Neuron (in vitro differentiated cells): Measurements from ENCODE around the gene KIAA1143.

ENCODE experiments used
- H2AFZ ChIP-seq: one replicate; pipeline ENCODE4 v1.6.1; 2013; ENCODE audit warnings: low read depth, mild to moderate bottlenecking, inconsistent platforms, low read length, moderate library complexity
- H3K27me3 ChIP-seq: one replicate; pipeline ENCODE4 v1.6.1; 2013; ENCODE audit warnings: low read length; ENCODE audit not compliant: insufficient read depth
- H3K36me3 ChIP-seq: one replicate; pipeline ENCODE4 v1.6.1; 2013; ENCODE audit warnings: low read length; ENCODE audit not compliant: insufficient read depth
- H3K4me1 ChIP-seq: one replicate; pipeline ENCODE4 v1.6.1; 2013; ENCODE audit warnings: low read length; ENCODE audit not compliant: insufficient read depth
- H3K4me3 ChIP-seq: 2 replicates; pipeline ENCODE4 v1.5.1; 2013; ENCODE audit warnings: mild to moderate bottlenecking, low read length, moderate library complexity
- H3K9me3 ChIP-seq: one replicate; pipeline ENCODE4 v1.6.1; 2013; ENCODE audit warnings: low read length

Gene KIAA1143

GRCh38 chr3:44761424-44762169 lies at the start of gene KIAA1143, which contains the start of gene KIF15:
TSS of gene KIAA1143 (minus strand) at chr3:44761619. CDS start at chr3:44761602, 17 bp downstream.
TSS of gene KIF15 (plus strand) at chr3:44761794. CDS start at chr3:44761866, 72 bp downstream.
- H3K36me3 ChIP-seq = peaks cover 36% of the 10 kb centered on the region
- H2AFZ ChIP-seq = peak within 1 kb of the TSS; percentile 95
- H3K27me3 ChIP-seq = no peaks in the 10 kb centered on the region
- H3K4me1 ChIP-seq = peaks cover 3% of the 10 kb centered on the region
- H3K4me3 ChIP-seq = peak within 1 kb of the TSS; percentile 77
- peaks cover 44% of the 10 kb centered on the region for H3K9me3 ChIP-seq

DNA sequence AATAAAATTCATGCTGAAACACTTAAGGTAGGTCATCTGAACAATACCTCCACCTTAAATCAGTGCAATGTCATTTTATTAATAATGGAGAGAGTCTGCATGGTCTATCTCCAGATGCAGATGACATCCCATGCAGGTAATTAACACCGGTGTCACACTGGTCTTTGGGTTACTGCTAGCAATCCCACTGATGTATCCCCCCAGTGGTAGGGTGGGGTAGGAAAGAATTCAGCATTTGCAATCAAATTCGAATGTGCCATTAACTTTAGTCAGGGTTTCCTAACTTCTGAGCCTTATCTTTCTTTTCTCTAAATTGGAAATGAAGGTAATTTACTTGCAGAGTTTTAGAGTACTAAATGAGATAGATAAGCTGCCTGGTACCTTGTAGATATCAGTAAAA lies 44.5 kb upstream of the KIAA1143 start:
- Histone ChIP-seq H2AFZ (no peak overlapping the region), H3K4me1 (no peaks in the 10 kb centered on the region), H3K27me3 (no peaks in the 10 kb centered on the region), H3K9me3 (no peaks in the 10 kb centered on the region), H3K4me3 (no peak overlapping the region), H3K36me3 (peaks cover 69% of the 10 kb centered on the region)

- H3K36me3 ChIP-seq = peaks cover 73% of the 10 kb centered on the region
- no peaks in the 10 kb centered on the region for H3K9me3 ChIP-seq
- no peaks in the 10 kb centered on the region for H3K4me1 ChIP-seq
- no peaks in the 10 kb centered on the region for H3K27me3 ChIP-seq
- no peak overlapping the region for H2AFZ ChIP-seq
- no peak overlapping the region for H3K4me3 ChIP-seq
Measured at GRCh38 chr3:44803298-44803697, 41.9 kb upstream of the KIAA1143 start.

GRCh38 chr3:44802011-44802410 lies 40.6 kb upstream of the KIAA1143 start:
- peaks cover 78% of the 10 kb centered on the region for H3K36me3 ChIP-seq
- no peak overlapping the region for H3K4me3 ChIP-seq

GRCh38 chr3:44795197-44795596 lies 33.8 kb upstream of the KIAA1143 start:
- Histone ChIP-seq H3K4me3 (no peak overlapping the region), H2AFZ (no peak overlapping the region), H3K27me3 (no peaks in the 10 kb centered on the region), H3K36me3 (peaks cover 67% of the 10 kb centered on the region), H3K4me1 (no peaks in the 10 kb centered on the region), H3K9me3 (no peaks in the 10 kb centered on the region)

More at GRCh38 chr3:44802011-44802410, 40.6 kb upstream of the KIAA1143 start:
- H3K9me3 ChIP-seq = no peaks in the 10 kb centered on the region
- H3K4me1 ChIP-seq = no peaks in the 10 kb centered on the region
- H3K27me3 ChIP-seq = no peaks in the 10 kb centered on the region
- H2AFZ ChIP-seq = no peak overlapping the region

DNA sequence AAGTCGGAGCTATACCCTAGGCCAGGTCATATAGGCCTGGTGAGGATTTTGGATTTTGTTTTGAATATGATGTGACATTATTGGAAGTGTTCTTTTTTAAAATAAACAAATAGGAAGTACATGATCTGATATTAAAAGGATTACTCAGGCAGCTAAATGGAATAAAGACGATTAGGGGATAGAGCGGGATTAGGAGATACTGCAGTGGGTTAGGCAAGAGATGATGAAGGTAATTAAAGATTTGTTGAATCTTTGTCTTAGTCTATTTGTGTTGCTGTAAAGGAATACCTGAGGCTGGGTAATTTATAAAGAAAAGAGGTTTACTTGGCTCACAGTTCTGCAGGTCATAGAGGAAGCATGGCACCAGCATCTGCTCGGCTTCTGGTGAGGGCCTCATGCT lies 21.5 kb upstream of the KIAA1143 start:
- H3K4me3 ChIP-seq = no peak overlapping the region
- H3K4me1 ChIP-seq = no peaks in the 10 kb centered on the region
- peaks cover 58% of the 10 kb centered on the region for H3K36me3 ChIP-seq
- no peak overlapping the region for H2AFZ ChIP-seq
- no peaks in the 10 kb centered on the region for H3K27me3 ChIP-seq
- peaks cover 9% of the 10 kb centered on the region for H3K9me3 ChIP-seq

- Histone ChIP-seq H3K4me3 (no peak overlapping the region), H3K27me3 (no peaks in the 10 kb centered on the region), H3K4me1 (no peaks in the 10 kb centered on the region), H2AFZ (no peak overlapping the region), H3K9me3 (peaks cover 41% of the 10 kb centered on the region), H3K36me3 (peaks cover 23% of the 10 kb centered on the region)
Measured at GRCh38 chr3:44772099-44772442, 10.7 kb upstream of the KIAA1143 start.

- H3K9me3 ChIP-seq = peaks cover 42% of the 10 kb centered on the region
- H3K4me3 ChIP-seq = no peak overlapping the region
Measured at GRCh38 chr3:44771424-44772098, 10.1 kb upstream of the KIAA1143 start.

GRCh38 chr3:44764248-44764647 lies 2.8 kb upstream of the KIAA1143 start:
- Histone ChIP-seq H3K27me3 (no peaks in the 10 kb centered on the region), H3K4me3 (no peak overlapping the region), H3K4me1 (peaks cover 3% of the 10 kb centered on the region), H2AFZ (no peak overlapping the region), H3K9me3 (peaks cover 32% of the 10 kb centered on the region), H3K36me3 (peaks cover 23% of the 10 kb centered on the region)

More at GRCh38 chr3:44771424-44772098, 10.1 kb upstream of the KIAA1143 start:
- H3K27me3 ChIP-seq = no peaks in the 10 kb centered on the region
- peaks cover 20% of the 10 kb centered on the region for H3K36me3 ChIP-seq
- H2AFZ ChIP-seq = no peak overlapping the region
- H3K4me1 ChIP-seq = no peaks in the 10 kb centered on the region

DNA sequence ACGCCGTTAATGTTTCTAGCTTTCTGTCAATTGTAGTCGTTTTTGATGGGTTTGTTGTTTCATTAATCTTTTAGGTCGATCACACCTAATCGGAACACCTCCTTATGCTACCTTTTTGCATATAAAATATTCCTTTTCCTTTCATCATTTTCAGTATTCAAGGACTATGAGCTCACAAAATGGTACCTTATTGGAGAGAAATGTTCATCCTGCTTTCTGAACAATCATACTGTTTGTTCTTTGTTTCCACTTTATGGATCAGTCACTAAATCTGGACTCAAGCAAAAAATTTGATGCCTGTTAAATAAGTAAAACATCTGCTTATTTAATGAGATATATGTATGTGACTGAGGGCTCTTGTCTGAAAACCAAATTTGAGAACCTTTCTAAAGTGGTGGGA lies 1.3 kb upstream of the KIAA1143 start:
- Histone ChIP-seq H3K36me3 (peaks cover 32% of the 10 kb centered on the region), H3K4me3 (peak overlapping the region; percentile 77), H3K9me3 (peaks cover 39% of the 10 kb centered on the region), H3K4me1 (peaks cover 3% of the 10 kb centered on the region), H2AFZ (peak overlapping the region; percentile 95), H3K27me3 (no peaks in the 10 kb centered on the region)

DNA sequence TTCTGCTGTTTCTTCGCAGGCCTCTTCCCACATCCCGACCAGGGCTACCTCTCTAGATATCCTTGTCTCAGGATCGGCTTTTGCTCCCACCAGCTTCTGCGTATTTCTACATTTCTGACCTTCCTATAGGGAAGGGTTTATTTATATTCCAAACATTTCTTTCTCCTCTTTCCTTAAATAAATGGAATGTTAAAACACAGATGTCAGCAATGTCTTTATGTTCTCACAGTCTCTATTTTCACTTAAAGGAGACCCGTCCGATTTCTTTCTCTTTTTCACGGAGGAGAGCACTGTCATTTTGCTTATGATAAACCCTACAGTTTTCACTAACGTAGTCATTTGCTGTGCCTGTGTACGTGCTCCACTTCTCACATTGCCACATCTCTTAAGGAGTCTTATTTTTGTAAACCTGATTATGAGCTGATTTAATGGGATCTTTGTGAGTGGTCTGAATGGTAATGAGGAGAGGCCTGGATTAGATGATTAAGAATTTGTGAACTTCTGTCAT lies 805 bp upstream of the KIAA1143 start:
- Histone ChIP-seq H2AFZ (peak overlapping the region; percentile 95), H3K36me3 (peaks cover 34% of the 10 kb centered on the region), H3K9me3 (peaks cover 42% of the 10 kb centered on the region), H3K27me3 (no peaks in the 10 kb centered on the region), H3K4me3 (peak overlapping the region; percentile 77), H3K4me1 (peaks cover 3% of the 10 kb centered on the region)

DNA sequence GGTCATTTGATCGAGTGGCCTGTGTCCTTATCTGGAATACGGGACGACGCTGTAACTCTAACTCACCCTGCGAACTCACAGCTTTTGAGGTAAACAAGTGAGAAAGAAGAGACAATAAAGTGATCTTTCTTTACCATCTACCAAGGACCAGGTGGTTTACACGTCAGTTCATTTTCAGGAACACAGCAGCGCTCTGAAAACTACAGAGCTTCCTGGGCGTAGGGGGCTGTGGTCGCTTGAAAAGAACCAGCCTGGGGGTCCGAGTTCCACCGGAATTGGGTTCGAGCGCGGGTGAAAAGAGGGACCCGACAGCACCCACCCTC lies 357 bp downstream of the KIAA1143 start:
- peak overlapping the region; percentile 77 for H3K4me3 ChIP-seq
- H3K4me1 ChIP-seq = peaks cover 3% of the 10 kb centered on the region
- H3K27me3 ChIP-seq = no peaks in the 10 kb centered on the region
- peaks cover 44% of the 10 kb centered on the region for H3K9me3 ChIP-seq
- H3K36me3 ChIP-seq = peaks cover 36% of the 10 kb centered on the region
- peak overlapping the region; percentile 95 for H2AFZ ChIP-seq

DNA sequence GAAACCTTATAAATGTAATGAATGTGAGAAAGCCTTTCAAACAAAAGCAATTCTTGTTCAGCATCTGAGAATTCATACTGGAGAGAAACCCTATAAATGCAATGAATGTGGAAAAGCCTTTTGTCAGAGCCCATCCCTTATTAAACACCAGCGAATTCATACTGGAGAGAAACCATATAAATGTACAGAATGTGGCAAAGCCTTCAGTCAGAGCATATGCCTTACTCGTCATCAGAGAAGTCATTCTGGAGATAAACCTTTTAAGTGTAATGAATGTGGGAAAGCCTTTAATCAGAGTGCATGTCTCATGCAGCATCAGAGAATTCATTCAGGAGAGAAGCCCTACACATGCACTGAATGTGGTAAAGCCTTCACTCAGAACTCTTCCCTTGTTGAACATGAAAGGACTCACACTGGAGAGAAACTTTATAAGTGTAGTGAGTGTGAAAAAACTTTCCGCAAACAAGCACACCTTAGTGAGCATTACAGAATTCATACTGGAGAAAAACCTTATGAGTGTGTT lies 26.7 kb downstream of the KIAA1143 start:
- peaks cover 6% of the 10 kb centered on the region for H3K4me1 ChIP-seq
- peaks cover 54% of the 10 kb centered on the region for H3K36me3 ChIP-seq
- peaks cover 53% of the 10 kb centered on the region for H3K9me3 ChIP-seq
- no peaks in the 10 kb centered on the region for H3K27me3 ChIP-seq
- H3K4me3 ChIP-seq = no peak overlapping the region
- no peak overlapping the region for H2AFZ ChIP-seq
